ENCODE measurements around the gene TNKS1BP1. TPM values are rescaled to one million over a fixed set of nuclear protein-coding genes. Genes with fewer than 3 reads are reported as not detected.

TNKS1BP1 gene
- polyA plus RNA-seq, 6 donors from 2014 or later = 1.1 to 3.8 (median 2.9) TPM; not detected in 1

DNA sequence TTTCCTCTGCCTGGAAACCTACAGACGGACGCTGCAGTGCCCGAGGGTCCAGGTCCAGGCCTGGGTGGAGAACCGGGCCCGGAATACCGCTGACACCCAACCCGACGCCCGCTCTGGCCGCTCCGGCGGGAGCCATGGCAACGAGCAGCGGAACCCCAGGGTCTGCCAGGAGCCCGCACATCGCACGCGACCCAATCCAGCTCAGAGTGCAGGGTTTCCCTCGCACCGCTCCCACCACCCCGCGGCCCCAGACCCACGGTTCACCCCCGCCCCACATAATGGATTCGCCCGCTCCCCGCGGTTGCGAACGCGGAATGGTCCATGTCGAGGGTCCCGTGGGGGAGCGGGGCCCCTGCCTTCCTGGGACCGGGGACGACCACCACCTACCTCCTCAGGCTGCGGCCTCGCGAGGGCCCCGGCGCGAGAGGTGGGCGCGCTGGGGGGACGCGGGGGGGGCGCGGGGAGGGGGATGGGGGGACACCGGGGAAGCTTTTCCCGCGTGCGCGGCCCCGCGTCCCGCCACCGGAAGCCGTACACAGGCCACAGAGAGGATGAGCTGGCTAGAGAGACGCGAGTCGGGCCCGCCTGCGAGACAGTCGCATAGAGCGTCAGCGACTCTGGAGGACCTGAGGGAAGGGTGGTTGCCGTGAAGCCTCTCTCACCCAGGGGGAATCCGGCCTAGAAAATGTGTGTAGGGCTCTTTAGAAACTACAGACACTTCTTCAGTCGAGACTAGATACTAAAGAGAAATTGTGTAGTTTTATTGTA, 10.8 kb upstream of the TNKS1BP1 start, which contains the start of gene SSRP1:
Gene SSRP1 (minus strand): TSS at position 550 of the 768 bp plus-strand sequence. CDS start 771 bp downstream, outside the sequence.
- peak within 1 kb of the TSS; percentile 96 to 99 (median 98) for H3K27ac Mint-ChIP-seq
- peak; percentile 98 to 99 for ATAC-seq (ENCODE audit: low read depth in 2 of 2)
- DNase-seq = peak; percentile 85
- H3K9me3 Mint-ChIP-seq = no peaks in the 10 kb centered on the region
- peak within 1 kb of the TSS; percentile 84 to 98 (median 95) for H3K4me3 Mint-ChIP-seq
- peaks cover 18 to 32% (median 30%) of the 10 kb centered on the region in 3 donors for H3K4me1 Mint-ChIP-seq
- H3K27me3 Mint-ChIP-seq = peaks cover 1 to 4% (median 3%) of the 10 kb centered on the region in 3 donors
- peaks cover 7 to 12% of the 10 kb centered on the region in 2 donors for H3K36me3 Mint-ChIP-seq

DNA sequence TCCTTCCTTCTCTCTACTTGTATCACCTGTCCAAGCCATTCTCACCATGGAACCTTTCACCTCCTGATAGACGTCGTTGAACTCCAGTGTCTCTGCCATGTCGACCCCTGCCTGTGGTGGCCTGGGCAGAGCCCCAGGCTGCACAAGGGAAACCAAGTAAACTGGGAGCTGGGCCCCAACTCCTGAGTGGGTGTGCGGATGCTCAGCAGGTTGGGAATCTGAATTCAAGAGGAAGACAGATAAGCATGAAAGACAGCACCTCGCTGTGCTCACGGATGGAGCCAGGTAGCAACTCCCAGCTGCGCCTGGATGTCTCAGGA, 10.2 kb upstream of the TNKS1BP1 start:
- Mint-ChIP-seq H3K27me3 (no peaks in the 10 kb centered on the region), H3K9me3 (no peaks in the 10 kb centered on the region), H3K36me3 (peaks cover 7 to 17% of the 10 kb centered on the region in 2 donors), H3K4me1 (peaks cover 18 to 32% (median 30%) of the 10 kb centered on the region in 3 donors), H3K27ac (peak overlapping the region; percentile 90 to 99 (median 96)), H3K4me3 (peak overlapping the region; percentile 84 to 98 (median 95))
- DNase-seq (peak; percentile 4), ATAC-seq (ENCODE audit: low read depth in 2 of 2) (no peak)

DNA sequence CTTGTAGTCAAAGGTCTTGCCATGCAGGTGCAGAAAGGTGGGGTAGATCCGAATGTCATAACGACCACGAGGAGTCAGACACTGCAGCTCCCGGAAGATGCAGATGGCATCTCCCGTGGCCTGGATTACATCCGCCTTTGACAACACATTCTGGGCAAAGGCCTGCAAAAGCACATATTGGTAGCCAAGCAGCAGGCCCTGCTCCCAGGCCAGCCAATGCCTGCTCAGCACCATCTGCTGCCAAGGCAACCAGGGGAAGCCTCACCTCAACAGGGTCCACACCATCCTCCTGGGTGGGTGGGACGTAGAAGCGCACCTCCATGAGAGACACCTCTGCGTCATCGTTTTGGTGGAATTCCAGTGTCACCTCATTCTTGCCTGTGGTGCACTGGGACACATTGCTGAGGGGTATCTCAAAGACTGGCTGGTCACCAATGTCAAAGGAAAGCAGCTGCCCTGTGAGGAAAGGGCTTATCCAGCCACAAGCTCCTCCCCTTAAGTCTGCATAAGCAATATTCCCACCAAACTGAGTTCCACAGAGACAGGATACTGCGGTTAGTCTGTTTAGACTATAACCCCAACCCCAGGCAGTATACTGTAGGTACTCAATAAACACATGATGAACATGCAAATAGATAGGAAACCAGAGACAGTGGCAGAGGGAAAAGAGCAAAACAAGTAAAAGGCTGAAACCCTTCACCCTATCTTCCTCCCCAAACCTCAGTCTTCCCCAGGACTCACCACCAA, 8.1 kb upstream of the TNKS1BP1 start:
- ATAC-seq (ENCODE audit: low read depth in 2 of 2) = no peak
- Mint-ChIP-seq H3K36me3 (peaks cover 11 to 31% of the 10 kb centered on the region in 2 donors), H3K27ac (peak overlapping the region in 1 of 6 donors; percentile 32), H3K27me3 (no peaks in the 10 kb centered on the region), H3K4me1 (peaks cover 18 to 33% (median 32%) of the 10 kb centered on the region in 3 donors), H3K9me3 (no peaks in the 10 kb centered on the region), H3K4me3 (peak overlapping the region in 3 of 8 donors; percentile 41 to 84 (median 47))
- no peak for DNase-seq

DNA sequence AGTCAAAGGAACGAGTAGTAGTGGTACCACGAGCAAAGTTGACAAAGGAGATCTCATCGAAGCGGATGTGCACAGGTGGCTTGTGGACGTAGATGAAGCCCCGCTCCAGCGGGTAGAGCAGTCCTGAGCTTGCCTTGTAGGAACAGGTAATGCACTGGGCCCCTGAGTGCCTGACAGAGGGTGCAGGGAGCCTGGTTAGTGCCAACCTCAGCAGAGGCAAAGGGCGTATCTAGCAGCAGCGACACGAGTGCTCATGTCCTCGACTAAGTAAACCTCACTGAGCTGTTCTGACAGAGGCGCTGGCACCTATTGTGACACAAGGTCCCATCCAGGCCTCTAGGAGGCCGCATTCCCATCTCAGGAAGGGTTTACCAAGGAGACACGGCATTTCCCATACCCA, 7.0 kb upstream of the TNKS1BP1 start:
- peak overlapping the region in 3 of 6 donors; percentile 9 to 78 (median 16) for H3K27ac Mint-ChIP-seq
- DNase-seq (no peak), ATAC-seq (ENCODE audit: low read depth in 2 of 2) (no peak)
- H3K4me3 Mint-ChIP-seq = peak overlapping the region in 2 of 8 donors; percentile 15 to 71
- peaks cover 20 to 39% of the 10 kb centered on the region in 2 donors for H3K36me3 Mint-ChIP-seq
- peaks cover 18 to 34% (median 32%) of the 10 kb centered on the region in 3 donors for H3K4me1 Mint-ChIP-seq
- H3K9me3 Mint-ChIP-seq = no peaks in the 10 kb centered on the region
- H3K27me3 Mint-ChIP-seq = no peaks in the 10 kb centered on the region

DNA sequence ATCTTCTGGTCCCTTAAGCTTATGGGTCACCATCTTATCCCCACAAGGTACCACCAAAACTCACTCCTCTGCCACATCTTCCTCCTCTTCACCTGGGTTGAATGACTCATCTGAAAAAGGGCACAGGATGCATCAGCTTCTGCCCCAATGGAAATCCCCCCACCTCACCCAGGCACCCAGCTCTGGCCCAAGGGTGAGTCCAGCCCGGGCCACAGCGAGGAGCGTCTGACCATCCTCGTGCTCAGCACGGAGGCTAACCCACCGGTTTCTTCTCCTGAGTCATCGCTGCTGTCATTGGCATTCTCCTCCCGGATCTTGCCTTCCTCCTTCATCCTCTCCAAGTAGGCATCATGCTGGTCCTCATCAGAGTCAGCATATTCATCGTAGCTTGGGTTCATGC, 5.3 kb upstream of the TNKS1BP1 start:
- no peak for ATAC-seq (ENCODE audit: low read depth in 2 of 2)
- H3K27ac Mint-ChIP-seq = peak overlapping the region in 2 of 6 donors; percentile 24 to 69
- H3K4me1 Mint-ChIP-seq = peaks cover 22 to 39% (median 34%) of the 10 kb centered on the region in 3 donors
- no peaks in the 10 kb centered on the region for H3K27me3 Mint-ChIP-seq
- H3K36me3 Mint-ChIP-seq = peaks cover 20 to 39% of the 10 kb centered on the region in 2 donors
- no peak for DNase-seq
- peak overlapping the region in 2 of 8 donors; percentile 25 to 69 for H3K4me3 Mint-ChIP-seq
- no peaks in the 10 kb centered on the region for H3K9me3 Mint-ChIP-seq

DNA sequence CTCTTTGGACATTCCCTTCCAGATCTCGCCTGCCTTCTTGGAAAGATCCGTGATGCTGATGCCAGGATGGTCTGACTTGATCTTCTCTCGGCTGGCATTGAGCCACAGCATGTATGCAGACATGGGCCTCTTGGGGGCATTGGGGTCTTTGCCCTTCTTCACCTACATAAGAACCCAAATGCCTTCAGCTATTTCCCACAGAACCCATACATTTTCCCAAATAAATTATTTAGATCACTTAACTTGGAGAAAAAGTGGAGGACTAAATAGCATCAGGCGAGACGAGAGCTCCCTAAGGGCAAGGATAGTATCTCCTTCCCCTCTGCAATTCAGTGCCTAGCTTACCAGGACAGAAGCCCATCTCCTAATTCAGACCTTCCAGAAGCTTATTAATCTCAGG, 3.0 kb upstream of the TNKS1BP1 start:
- peak overlapping the region in 3 of 8 donors; percentile 12 to 92 (median 66) for H3K4me3 Mint-ChIP-seq
- H3K4me1 Mint-ChIP-seq = peaks cover 15 to 34% (median 25%) of the 10 kb centered on the region in 3 donors
- H3K27me3 Mint-ChIP-seq = no peaks in the 10 kb centered on the region
- no peaks in the 10 kb centered on the region for H3K9me3 Mint-ChIP-seq
- H3K36me3 Mint-ChIP-seq = peaks cover 20 to 39% of the 10 kb centered on the region in 2 donors
- peak overlapping the region in 2 of 6 donors; percentile 31 to 61 for H3K27ac Mint-ChIP-seq
- no peak for ATAC-seq (ENCODE audit: low read depth in 2 of 2)
- DNase-seq = no peak

DNA sequence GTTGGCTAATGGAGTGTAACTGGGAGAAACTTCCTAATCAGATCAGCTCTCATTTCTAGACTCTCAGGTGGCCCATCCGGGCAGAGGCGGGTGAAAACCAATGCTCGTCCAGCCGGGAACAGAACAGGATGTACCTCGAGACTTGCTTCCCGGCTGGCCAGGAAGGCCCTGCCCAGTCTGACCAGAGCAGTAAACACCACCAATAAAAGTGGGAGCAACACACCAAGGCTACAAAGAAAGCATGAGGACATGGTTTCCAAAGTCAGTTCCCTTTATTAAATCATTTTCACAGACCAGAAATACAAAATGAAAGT, 940 bp upstream of the TNKS1BP1 start:
- Mint-ChIP-seq H3K4me3 (peak overlapping the region; percentile 87 to 97 (median 93)), H3K27me3 (no peaks in the 10 kb centered on the region), H3K27ac (peak overlapping the region; percentile 84 to 98 (median 95)), H3K9me3 (no peaks in the 10 kb centered on the region), H3K36me3 (peaks cover 13 to 29% of the 10 kb centered on the region in 2 donors), H3K4me1 (peaks cover 15 to 34% (median 25%) of the 10 kb centered on the region in 3 donors)
- ATAC-seq (ENCODE audit: low read depth in 2 of 2) (no peak), DNase-seq (no peak)

DNA sequence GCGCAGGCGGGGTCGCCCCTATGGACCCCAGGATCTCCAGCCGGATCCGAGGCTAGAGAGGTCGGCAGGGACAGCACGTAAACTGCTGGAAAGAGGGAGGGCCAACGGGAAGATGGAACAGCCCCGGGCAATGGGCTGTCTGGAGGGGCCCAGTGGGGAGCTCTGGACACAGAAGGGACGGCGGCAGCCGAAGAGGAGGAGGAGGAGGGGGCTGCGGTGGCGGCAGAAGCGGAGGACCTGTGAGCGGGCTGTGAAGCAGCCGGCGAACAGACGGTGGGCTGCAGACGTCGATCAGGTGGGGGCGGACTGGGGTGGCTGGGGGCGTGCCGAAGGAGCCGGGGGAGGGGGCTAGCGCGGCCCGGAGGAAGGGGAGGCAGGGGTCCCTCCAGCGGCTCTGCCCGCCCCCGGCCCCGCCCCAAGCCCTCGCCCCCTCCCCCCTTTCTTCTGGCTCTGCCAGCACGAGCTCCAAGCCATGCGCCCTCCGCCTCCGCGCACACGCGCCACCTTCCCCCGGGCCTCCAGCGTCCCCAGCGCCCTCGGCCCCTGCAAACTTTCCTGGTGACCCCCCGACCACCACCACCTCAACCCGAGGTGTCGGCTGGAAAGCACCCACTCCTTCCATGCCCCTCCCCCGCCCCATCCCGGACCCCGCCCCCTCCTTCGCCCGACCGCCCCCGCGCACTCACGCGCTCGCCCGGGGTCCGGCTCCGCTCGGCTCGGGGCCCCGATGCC, 432 bp downstream of the TNKS1BP1 start:
- Mint-ChIP-seq H3K4me3 (peak overlapping the region; percentile 87 to 94 (median 90)), H3K36me3 (peaks cover 9 to 17% of the 10 kb centered on the region in 2 donors), H3K27me3 (no peaks in the 10 kb centered on the region), H3K9me3 (no peaks in the 10 kb centered on the region), H3K27ac (peak overlapping the region in 5 of 6 donors; percentile 73 to 93 (median 90)), H3K4me1 (peaks cover 15 to 32% (median 25%) of the 10 kb centered on the region in 3 donors)
- ATAC-seq (ENCODE audit: low read depth in 2 of 2) (no peak), DNase-seq (no peak)

DNA sequence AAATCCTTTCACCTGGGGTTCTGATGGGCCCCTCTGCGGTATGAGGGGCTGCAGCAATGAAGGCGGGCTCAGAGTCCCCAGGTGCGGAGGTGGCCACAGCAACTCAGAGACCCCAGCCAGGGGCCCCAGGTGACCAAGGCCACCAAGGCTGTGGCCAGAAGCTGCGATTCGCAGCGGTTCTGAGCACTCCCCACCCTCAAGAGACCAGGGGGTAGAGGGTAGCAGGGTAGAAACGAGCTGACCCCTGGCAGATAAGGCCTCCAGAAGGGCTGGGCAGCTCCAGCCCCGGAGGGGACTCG, 948 bp downstream of the TNKS1BP1 start:
- Mint-ChIP-seq H3K4me1 (peaks cover 19 to 32% (median 25%) of the 10 kb centered on the region in 3 donors), H3K27me3 (no peaks in the 10 kb centered on the region), H3K9me3 (no peaks in the 10 kb centered on the region), H3K27ac (peak overlapping the region in 4 of 6 donors; percentile 14 to 93 (median 78)), H3K36me3 (peaks cover 9 to 15% of the 10 kb centered on the region in 2 donors), H3K4me3 (peak overlapping the region; percentile 87 to 94 (median 90))
- ATAC-seq (ENCODE audit: low read depth in 2 of 2) (no peak), DNase-seq (no peak)

DNA sequence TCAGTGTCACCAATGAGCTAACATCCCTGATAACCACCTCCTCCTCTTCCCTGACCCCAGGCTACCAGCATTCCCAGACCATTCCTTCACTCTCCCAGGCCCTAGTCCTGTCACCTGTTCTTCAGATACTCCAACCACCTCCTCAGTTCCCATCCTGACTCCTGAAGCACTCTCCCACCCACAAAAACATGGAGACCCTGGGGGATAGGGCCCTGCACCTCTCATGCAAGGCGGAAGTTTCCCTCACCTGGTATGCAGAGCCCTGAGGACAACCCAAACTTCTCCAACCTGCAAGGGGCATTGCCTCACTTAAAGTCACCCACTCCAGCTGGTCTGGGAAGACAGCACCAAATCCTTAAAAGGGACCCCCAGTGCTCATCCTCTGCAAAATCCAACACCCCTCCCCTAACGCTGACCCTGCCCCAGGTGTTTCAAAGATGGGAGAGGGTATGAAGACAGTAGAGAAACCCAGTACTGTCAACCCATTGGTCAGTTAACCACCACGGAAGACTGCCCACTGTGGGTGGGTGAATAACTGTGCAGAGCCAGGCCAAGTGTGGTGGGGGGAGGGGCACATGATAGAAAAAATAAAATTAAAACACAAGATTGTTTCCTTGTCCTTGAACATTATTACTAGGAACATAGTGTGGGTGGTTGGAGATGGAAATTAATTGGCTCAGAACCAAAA, 1.4 kb downstream of the TNKS1BP1 start:
- Mint-ChIP-seq H3K9me3 (no peaks in the 10 kb centered on the region), H3K36me3 (peaks cover 9 to 10% of the 10 kb centered on the region in 2 donors), H3K4me1 (peaks cover 19 to 32% (median 25%) of the 10 kb centered on the region in 3 donors), H3K27ac (peak overlapping the region in 4 of 6 donors; percentile 14 to 84 (median 72)), H3K27me3 (no peaks in the 10 kb centered on the region), H3K4me3 (peak overlapping the region; percentile 87 to 94 (median 90))
- DNase-seq = no peak
- ATAC-seq (ENCODE audit: low read depth in 2 of 2) = no peak

DNA sequence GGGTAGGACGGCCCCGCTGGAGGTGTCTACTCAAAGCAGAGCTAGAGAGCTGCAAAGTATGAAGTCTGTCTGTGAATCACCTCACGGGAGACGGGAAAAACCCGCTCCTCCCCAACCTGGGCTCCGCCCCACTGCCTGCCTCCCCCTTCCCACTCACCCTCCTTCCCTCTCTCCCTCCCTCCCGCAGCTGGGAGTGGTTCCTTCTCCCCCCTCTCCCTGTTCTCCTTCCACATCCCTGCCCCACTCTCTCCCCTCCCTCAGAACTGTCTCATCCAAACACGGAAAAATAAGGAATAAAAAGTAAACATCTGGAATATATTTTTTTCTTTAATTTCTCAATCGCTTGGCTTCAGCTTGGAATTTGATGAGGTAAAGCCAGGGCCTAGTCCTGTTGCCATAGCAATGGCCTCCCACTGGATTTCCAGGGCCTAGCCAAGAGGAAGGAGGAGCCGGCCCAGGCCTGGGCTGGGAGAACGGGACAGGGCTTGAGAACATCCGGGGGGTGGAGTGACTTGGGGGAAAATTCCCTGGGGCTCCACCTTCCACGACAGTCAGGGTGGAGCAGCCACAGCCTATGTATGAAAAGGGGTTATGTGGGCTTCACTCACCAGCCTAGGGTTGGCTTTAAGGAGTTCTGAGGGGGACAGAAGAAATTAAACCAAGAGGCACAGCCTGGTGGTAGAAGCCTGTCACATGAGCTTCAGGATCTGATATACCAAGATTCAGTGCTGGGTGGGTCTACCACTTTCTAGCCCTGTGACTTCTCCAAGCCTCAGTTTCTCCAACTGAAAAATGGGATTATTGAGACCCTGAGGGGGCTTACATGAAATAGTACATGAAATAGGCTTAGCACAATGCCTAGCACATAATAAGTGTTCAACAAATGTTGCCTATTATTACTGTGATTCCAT, 2.2 kb downstream of the TNKS1BP1 start:
- Mint-ChIP-seq H3K4me1 (peaks cover 19 to 32% (median 25%) of the 10 kb centered on the region in 3 donors), H3K27ac (peak overlapping the region in 5 of 6 donors; percentile 20 to 84 (median 58)), H3K36me3 (peaks cover 5% of the 10 kb centered on the region in 2 donors), H3K9me3 (no peaks in the 10 kb centered on the region), H3K27me3 (no peaks in the 10 kb centered on the region), H3K4me3 (peak overlapping the region; percentile 42 to 94 (median 89))
- DNase-seq (no peak), ATAC-seq (ENCODE audit: low read depth in 2 of 2) (no peak)
